HepG2 (cell line): ENCODE results near the gene TDRD9. TPM values are rescaled to one million over a fixed set of nuclear protein-coding genes. Genes with fewer than 3 reads are reported as not detected.

Experiments used
- ATAC-seq: fragments of 200-7000 bp; cut with Tn5 transposase; 3 replicates; pipeline ENCODE4 v1.9.1; 2020; ENCODE audit warnings: mild to moderate bottlenecking, moderate library complexity
- BruUV-seq: library from RNA; stranded (reverse); fragments of 400-500 nt; replicated peaks from 2 replicates; lab custom pipeline; 2021; lab: Mats Ljungman, UMichigan
- CTCF ChIA-PET: fragments of 300-600 bp; formaldehyde crosslinking; extraction: SDS; loops from one replicate; lab custom pipeline; 2021; ENCODE audit warnings: low total read pairs, inconsistent platforms, low intra/inter-chr PET ratio; lab: Yijun Ruan, JAX
- POLR2A ChIA-PET: fragments of 350-600 bp; sonication (Branson Sonifier 250); formaldehyde crosslinking; loops from one replicate; lab custom pipeline; 2020; ENCODE audit warnings: antibody characterized with exemption, inconsistent platforms; lab: Yijun Ruan, JAX
- DNase-seq: peaks from one replicate; pipeline ENCODE4 v3.0.0-alpha.2; 2015; ENCODE audit warnings: low spot score
- FAIRE-seq: peaks from 3 replicates; lab custom pipeline; 2011; peaks lifted over from hg19 to GRCh38; lab: Jason Lieb, UNC
- H2AFZ ChIP-seq: one replicate; pipeline ENCODE4 v1.6.1; 2011; ENCODE audit warnings: low read length, inconsistent platforms
- H3K27ac ChIP-seq: fragments of 300-600 bp; 3 replicates; pipeline ENCODE4 v1.8.0; 2011; ENCODE audit warnings: mixed run types, mild to moderate bottlenecking, mixed read lengths, low read length, inconsistent platforms; ENCODE audit not compliant: insufficient read depth; ENCODE audit errors: extremely low read length
- H3K27me3 ChIP-seq, 2 experiments: fragments of 200-600 bp in 1 of 2; 2 replicates in 1 of 2; 3 replicates in 1 of 2; pipeline versions ENCODE4 v1.6.0 to v1.8.0; 2011; ENCODE audit warnings: low read length in 2 of 2, mild to moderate bottlenecking in 2 of 2, moderate library complexity in 2 of 2, inconsistent platforms in 1 of 2; ENCODE audit not compliant: insufficient read depth in 2 of 2, control insufficient read depth in 1 of 2
- H3K36me3 ChIP-seq, 2 experiments: fragments of 200-600 bp in 1 of 2; replicated peaks in 1 of 2; 2 replicates in 1 of 2; 3 replicates in 1 of 2; pipeline versions ENCODE4 v1.5.1 to v1.8.0; 2011; ENCODE audit warnings: low read length in 2 of 2, inconsistent platforms in 1 of 2; ENCODE audit not compliant: insufficient read depth in 2 of 2, control insufficient read depth in 1 of 2
- H3K4me1 ChIP-seq: 2 replicates; pipeline ENCODE4 v1.5.1; 2012; ENCODE audit warnings: low read length, inconsistent platforms; ENCODE audit not compliant: insufficient read depth
- H3K4me2 ChIP-seq: 2 replicates; pipeline ENCODE4 v1.6.0; 2011; ENCODE audit warnings: low read depth, low read length, inconsistent platforms
- H3K4me3 ChIP-seq, 3 experiments: fragments of 200-600 bp in 1 of 3; sonication (generic), shearing (Covaris generic) in 1 of 3; replicated peaks in 1 of 3; 2 replicates each; pipeline ENCODE4 v1.5.1; 2011 to 2016; ENCODE audit warnings: low read length in 3 of 3, inconsistent platforms in 2 of 3, low read depth in 2 of 3, mild to moderate bottlenecking in 2 of 3, control low read depth in 1 of 3, mixed read lengths in 1 of 3; ENCODE audit not compliant: insufficient read depth in 1 of 3
- H3K79me2 ChIP-seq: one replicate; pipeline ENCODE4 v1.6.1; 2011; ENCODE audit warnings: low read length, inconsistent platforms; ENCODE audit not compliant: insufficient read depth
- H3K9ac ChIP-seq: 2 replicates; pipeline ENCODE4 v1.6.0; 2011; ENCODE audit warnings: mild to moderate bottlenecking, low read depth, low read length, inconsistent platforms; ENCODE audit not compliant: insufficient read depth
- H3K9me3 ChIP-seq: 2 replicates; pipeline ENCODE4 v1.5.1; 2012; ENCODE audit warnings: mild to moderate bottlenecking, low read length
- H4K20me1 ChIP-seq: 2 replicates; pipeline ENCODE4 v1.6.0; 2011; ENCODE audit warnings: inconsistent platforms, mild to moderate bottlenecking, low read length, moderate library complexity; ENCODE audit not compliant: insufficient read depth
- CBX1 ChIP-seq: IDR thresholded peaks from one replicate; pipeline ENCODE4 v1.6.1; 2016; ENCODE audit warnings: antibody characterized with exemption, low read depth
- CHCHD3 ChIP-seq: sonication (generic); formaldehyde crosslinking; IDR thresholded peaks from 2 replicates; pipeline ENCODE4 v1.8.0; 2022; ENCODE audit warnings: mild to moderate bottlenecking, missing genetic modification reagents, moderate library complexity
- IKZF4 ChIP-seq: sonication (generic); formaldehyde crosslinking; IDR thresholded peaks from 2 replicates; pipeline ENCODE4 v1.5.1; 2020; ENCODE audit warnings: borderline replicate concordance, mild to moderate bottlenecking, low read depth, missing genetic modification reagents; ENCODE audit errors: not compliant biosample characterization
- TCF7L2 ChIP-seq: IDR thresholded peaks from 2 replicates; pipeline ENCODE4 v1.6.1; 2011; ENCODE audit warnings: mild to moderate bottlenecking, low read depth, low read length, moderate library complexity
- ZNF446 ChIP-seq: sonication (generic); formaldehyde crosslinking; IDR thresholded peaks from 2 replicates; pipeline ENCODE4 v1.5.0; 2020; ENCODE audit warnings: mild to moderate bottlenecking, missing genetic modification reagents
- ZNF451 ChIP-seq: sonication (generic); formaldehyde crosslinking; IDR thresholded peaks from 2 replicates; pipeline ENCODE4 v1.5.0; 2020; ENCODE audit warnings: mild to moderate bottlenecking, missing genetic modification reagents
- ZNF703 ChIP-seq: sonication (generic); formaldehyde crosslinking; IDR thresholded peaks from 2 replicates; pipeline ENCODE4 v1.5.1; 2020; ENCODE audit warnings: missing genetic modification reagents, mild to moderate bottlenecking, moderate library complexity, borderline replicate concordance
- ZNF746 ChIP-seq: sonication (generic); formaldehyde crosslinking; IDR thresholded peaks from 2 replicates; pipeline ENCODE4 v1.8.0; 2022; ENCODE audit warnings: mild to moderate bottlenecking, missing genetic modification reagents
- WGBS: methylation state at CpG from one replicate; pipeline ENCODE4 v1.1.6; 2017; ENCODE audit warnings: low lambda C conversion rate; 5-methylcytosine and 5-hydroxymethylcytosine counted together
- in situ Hi-C: cut with HindIII; loops from 2 replicates; pipeline ENCODE4 v1.10.0; 2017; ENCODE audit warnings: low pct_unique_long_range_greater_than_20kb; ENCODE audit not compliant: extremely low pct_ligation_motif_present
- intact Hi-C: fragments of 100-400 bp; cut with micrococcal nuclease; formaldehyde crosslinking; loops from one replicate; pipeline ENCODE4 v1.10.0; 2022; ENCODE audit not compliant: unreplicated experiment
- polyA plus RNA-seq, 8 experiments: library from polyadenylated mRNA; depleted of rRNA in 3 of 8; stranded (reverse) in 7 of 8; unstranded in 1 of 8; fragments of >200 nt; fragmentation: Illumina TruSeq in 4 of 8; extraction: Trizol in 4 of 8; gene quantifications; 2 replicates each; pipeline versions ENCODE4 v1.2.1 to v1.2.3, GENCODE V29; 2011 to 2016; ENCODE audit warnings: low read depth in 4 of 8, missing spikeins in 1 of 8, mixed read lengths in 1 of 8; ENCODE audit not compliant: insufficient read depth in 1 of 8
- total RNA-seq, 5 experiments: library from RNA; depleted of rRNA; stranded (reverse); fragments of >200 nt; fragmentation: Illumina TruSeq; extraction: Trizol; gene quantifications; 2 replicates each; pipeline ENCODE4 v1.2.3, GENCODE V29; 2016; ENCODE audit warnings: low read depth in 1 of 5
- TF ChIP-seq, protein P1 (sequence below): sonication (generic); formaldehyde crosslinking; IDR thresholded peaks from 2 replicates; pipeline ENCODE4 v1.4.0; 2020; ENCODE audit warnings: missing genetic modification reagents
- TF ChIP-seq, protein P2 (sequence below): sonication (generic); formaldehyde crosslinking; IDR thresholded peaks from 2 replicates; pipeline ENCODE4 v1.8.1; 2023; ENCODE audit warnings: mild to moderate bottlenecking, missing genetic modification reagents
- TF ChIP-seq, protein P3 (sequence below): IDR thresholded peaks from 2 replicates; pipeline ENCODE4 v1.6.1; 2016; ENCODE audit warnings: mild to moderate bottlenecking
- TF ChIP-seq, protein P4 (sequence below), 2 experiments: fragments of 450-650 bp in 1 of 2; sonication (generic) in 1 of 2; formaldehyde crosslinking; IDR thresholded peaks; 2 replicates each; pipeline versions ENCODE4 v1.5.0 to v1.8.0; 2020 to 2022; ENCODE audit warnings: mild to moderate bottlenecking in 1 of 2, missing genetic modification reagents in 1 of 2

TDRD9 gene
- total and polyA plus RNA-seq, 2 of the 13 experiments (the other 11 are each of a cell fraction or from before 2014, with no cell fraction given) = not detected

DNA sequence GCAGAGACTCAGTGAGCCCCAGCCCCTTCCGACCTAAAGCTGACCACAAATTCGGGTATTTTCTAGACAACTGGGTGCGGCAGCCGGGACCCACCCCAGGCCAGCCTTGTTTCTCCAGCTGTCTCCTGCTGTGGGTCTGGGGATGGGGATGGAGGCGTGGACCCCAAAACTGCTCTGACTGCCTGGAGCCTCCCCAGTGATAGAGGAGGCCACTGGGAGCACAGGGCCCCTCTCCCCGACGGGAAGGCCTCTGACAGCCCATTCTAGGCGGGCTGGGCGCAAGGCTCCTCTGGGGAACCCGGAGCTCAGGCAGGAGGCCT, 38.2 kb upstream of the TDRD9 start:
- ATAC-seq = peak; percentile 1; the same call in 1 of the 3 replicates
- H3K4me1 ChIP-seq = peaks cover 95% of the 10 kb centered on the region
- BruUV-seq = TSS peak; percentile 48
- WGBS = 80% methylated on average over 1 of the region's 10 CpGs
- in situ Hi-C loops = no loop called here
- H3K4me2 ChIP-seq = peak overlapping the region; percentile 98
- no peaks in the 10 kb centered on the region for H4K20me1 ChIP-seq
- H3K9me3 ChIP-seq = no peaks in the 10 kb centered on the region
- FAIRE-seq = no peak
- TF ChIP-seq CHCHD3 (CRISPR knock-in tag) = no peak
- peak; percentile 6 for TF ChIP-seq CBX1
- TF ChIP-seq IKZF4 (CRISPR knock-in tag) = peak; percentile 52
- TF ChIP-seq, protein P1, sequence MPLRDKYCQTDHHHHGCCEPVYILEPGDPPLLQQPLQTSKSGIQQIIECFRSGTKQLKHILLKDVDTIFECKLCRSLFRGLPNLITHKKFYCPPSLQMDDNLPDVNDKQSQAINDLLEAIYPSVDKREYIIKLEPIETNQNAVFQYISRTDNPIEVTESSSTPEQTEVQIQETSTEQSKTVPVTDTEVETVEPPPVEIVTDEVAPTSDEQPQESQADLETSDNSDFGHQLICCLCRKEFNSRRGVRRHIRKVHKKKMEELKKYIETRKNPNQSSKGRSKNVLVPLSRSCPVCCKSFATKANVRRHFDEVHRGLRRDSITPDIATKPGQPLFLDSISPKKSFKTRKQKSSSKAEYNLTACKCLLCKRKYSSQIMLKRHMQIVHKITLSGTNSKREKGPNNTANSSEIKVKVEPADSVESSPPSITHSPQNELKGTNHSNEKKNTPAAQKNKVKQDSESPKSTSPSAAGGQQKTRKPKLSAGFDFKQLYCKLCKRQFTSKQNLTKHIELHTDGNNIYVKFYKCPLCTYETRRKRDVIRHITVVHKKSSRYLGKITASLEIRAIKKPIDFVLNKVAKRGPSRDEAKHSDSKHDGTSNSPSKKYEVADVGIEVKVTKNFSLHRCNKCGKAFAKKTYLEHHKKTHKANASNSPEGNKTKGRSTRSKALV (CRISPR knock-in tag) = no peak
- peak; percentile 6; the same call in 1 of the 2 replicates for TF ChIP-seq ZNF746 (CRISPR knock-in tag)
- TF ChIP-seq, protein P2, sequence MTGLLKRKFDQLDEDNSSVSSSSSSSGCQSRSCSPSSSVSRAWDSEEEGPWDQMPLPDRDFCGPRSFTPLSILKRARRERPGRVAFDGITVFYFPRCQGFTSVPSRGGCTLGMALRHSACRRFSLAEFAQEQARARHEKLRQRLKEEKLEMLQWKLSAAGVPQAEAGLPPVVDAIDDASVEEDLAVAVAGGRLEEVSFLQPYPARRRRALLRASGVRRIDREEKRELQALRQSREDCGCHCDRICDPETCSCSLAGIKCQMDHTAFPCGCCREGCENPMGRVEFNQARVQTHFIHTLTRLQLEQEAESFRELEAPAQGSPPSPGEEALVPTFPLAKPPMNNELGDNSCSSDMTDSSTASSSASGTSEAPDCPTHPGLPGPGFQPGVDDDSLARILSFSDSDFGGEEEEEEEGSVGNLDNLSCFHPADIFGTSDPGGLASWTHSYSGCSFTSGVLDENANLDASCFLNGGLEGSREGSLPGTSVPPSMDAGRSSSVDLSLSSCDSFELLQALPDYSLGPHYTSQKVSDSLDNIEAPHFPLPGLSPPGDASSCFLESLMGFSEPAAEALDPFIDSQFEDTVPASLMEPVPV (CRISPR knock-in tag) = peak; percentile 52; the same call in 1 of the 2 replicates
- TF ChIP-seq, protein P3, sequence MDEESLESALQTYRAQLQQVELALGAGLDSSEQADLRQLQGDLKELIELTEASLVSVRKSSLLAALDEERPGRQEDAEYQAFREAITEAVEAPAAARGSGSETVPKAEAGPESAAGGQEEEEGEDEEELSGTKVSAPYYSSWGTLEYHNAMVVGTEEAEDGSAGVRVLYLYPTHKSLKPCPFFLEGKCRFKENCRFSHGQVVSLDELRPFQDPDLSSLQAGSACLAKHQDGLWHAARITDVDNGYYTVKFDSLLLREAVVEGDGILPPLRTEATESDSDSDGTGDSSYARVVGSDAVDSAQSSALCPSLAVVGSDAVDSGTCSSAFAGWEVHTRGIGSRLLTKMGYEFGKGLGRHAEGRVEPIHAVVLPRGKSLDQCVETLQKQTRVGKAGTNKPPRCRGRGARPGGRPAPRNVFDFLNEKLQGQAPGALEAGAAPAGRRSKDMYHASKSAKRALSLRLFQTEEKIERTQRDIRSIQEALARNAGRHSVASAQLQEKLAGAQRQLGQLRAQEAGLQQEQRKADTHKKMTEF (CRISPR knock-in tag) = no peak
- peak; percentile 33; the same call in 1 of the 2 replicates for TF ChIP-seq ZNF703
- TF ChIP-seq ZNF446 (CRISPR knock-in tag) = no peak
- TF ChIP-seq, protein P4, sequence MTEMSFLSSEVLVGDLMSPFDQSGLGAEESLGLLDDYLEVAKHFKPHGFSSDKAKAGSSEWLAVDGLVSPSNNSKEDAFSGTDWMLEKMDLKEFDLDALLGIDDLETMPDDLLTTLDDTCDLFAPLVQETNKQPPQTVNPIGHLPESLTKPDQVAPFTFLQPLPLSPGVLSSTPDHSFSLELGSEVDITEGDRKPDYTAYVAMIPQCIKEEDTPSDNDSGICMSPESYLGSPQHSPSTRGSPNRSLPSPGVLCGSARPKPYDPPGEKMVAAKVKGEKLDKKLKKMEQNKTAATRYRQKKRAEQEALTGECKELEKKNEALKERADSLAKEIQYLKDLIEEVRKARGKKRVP (CRISPR knock-in tag; IDR thresholded peaks at IDR 0.05) = no peak
- TF ChIP-seq ZNF451 (CRISPR knock-in tag) = 0 out of 2 replicates have a peak, but pooled peaks have one; percentile 27
- no peak for TF ChIP-seq TCF7L2
- H3K27me3 ChIP-seq = no peaks in the 10 kb centered on the region
- ChIA-PET CTCF (no interaction called here), POLR2A (interaction anchor here (0.7 to 7.3 kb wide), 7 partner anchors 9 to 82 kb away, joined by 3 to 195 read pairs (median 4); no protein-coding TSS in a partner anchor)
- peak overlapping the region; percentile 77 for H3K9ac ChIP-seq
- no peak overlapping the region for H2AFZ ChIP-seq
- DNase-seq = no peak
- no peaks in the 10 kb centered on the region for H3K36me3 ChIP-seq
- peak overlapping the region; percentile 85 for H3K27ac ChIP-seq
- no peaks in the 10 kb centered on the region for H3K79me2 ChIP-seq
- peak overlapping the region; percentile 54 to 75 (median 60); a peak in 5 of 6 replicates for H3K4me3 ChIP-seq
- intact Hi-C loops = no loop called here
